ENCODE results near the gene GKN2. TPM values are rescaled to one million over a fixed set of nuclear protein-coding genes. Genes with fewer than 3 reads are reported as not detected.

Gene GKN2
- polyA plus RNA-seq, 3 donors: not detected

GRCh38 chr2:68951899-68952298 lies 794 bp downstream of the GKN2 start:
- peaks cover 8% of the 10 kb centered on the region for H3K4me1 Mint-ChIP-seq
- Histone ChIP-seq H3K27ac (ENCODE audit: low read depth in 1 of 2, low read length in 2 of 2) (no peak overlapping the region), H4K20me1 (ENCODE audit: insufficient read depth, low read length) (no peaks in the 10 kb centered on the region), H3K4me2 (replicated peaks; ENCODE audit: extremely low read depth, low read length, poor library complexity, severe bottlenecking) (no peak overlapping the region), H3K36me3 (replicated peaks in 1 of 2; ENCODE audit: control insufficient read depth in 1 of 2, insufficient read depth in 2 of 2, low read length in 2 of 2) (no peaks in the 10 kb centered on the region), H3K9me3 (replicated peaks in 1 of 2; ENCODE audit: control insufficient read depth in 1 of 2, insufficient read depth in 1 of 2, low read length in 2 of 2) (no peaks in the 10 kb centered on the region), H3K4me3 (replicated peaks in 1 of 3; ENCODE audit: low read depth in 2 of 3, low read length in 3 of 3) (no peak overlapping the region), H3K4me1 (ENCODE audit: control insufficient read depth in 1 of 2, insufficient read depth in 2 of 2, low read length in 2 of 2) (peaks cover 6 to 9% of the 10 kb centered on the region in 2 donors), H3K27me3 (ENCODE audit: control insufficient read depth in 2 of 2, insufficient read depth in 2 of 2, low read length in 2 of 2) (no peaks in the 10 kb centered on the region), H3K79me2 (ENCODE audit: insufficient read depth, low read length) (no peaks in the 10 kb centered on the region), H3K9ac (ENCODE audit: insufficient read depth, low read length, poor library complexity, severe bottlenecking) (no peak overlapping the region), H2AFZ (ENCODE audit: insufficient read depth, low read depth, low read length, poor library complexity, severe bottlenecking) (no peak overlapping the region)
- DNase-seq: no peak
- no peak overlapping the region for H3K4me3 Mint-ChIP-seq
- intact Hi-C loops (cut with micrococcal nuclease): no loop called here
- WGBS (ENCODE audit: insufficient coverage): 100% methylated on average over 2 of the region's 4 CpGs
- TF ChIP-seq CTCF (IDR thresholded peaks at IDR 0.05): no peak
- H3K36me3 Mint-ChIP-seq: no peaks in the 10 kb centered on the region
- peaks cover 0 to 2% (median 0%) of the 10 kb centered on the region in 3 donors for H3K27me3 Mint-ChIP-seq (ENCODE audit: low read depth in 3 of 3)
- H3K9me3 Mint-ChIP-seq: peaks cover 0 to 3% (median 0%) of the 10 kb centered on the region in 7 donors
- H3K27ac Mint-ChIP-seq: no peak overlapping the region

GRCh38 chr2:68948710-68949109 lies 4.0 kb downstream of the GKN2 start:
- TF ChIP-seq CTCF (IDR thresholded peaks at IDR 0.05): no peak

More at GRCh38 chr2:68948710-68949109, 4.0 kb downstream of the GKN2 start:
- no CpG with 5 or more reads among the region's 1 CpG for WGBS (ENCODE audit: insufficient coverage)
- Mint-ChIP-seq H3K36me3 (no peaks in the 10 kb centered on the region), H3K27me3 (ENCODE audit: low read depth in 3 of 3) (peaks cover 0 to 2% (median 0%) of the 10 kb centered on the region in 3 donors), H3K27ac (peak overlapping the region in 3 of 7 donors; percentile 6 to 45 (median 43)), H3K4me1 (peaks cover 8% of the 10 kb centered on the region), H3K9me3 (peaks cover 0 to 5% (median 3%) of the 10 kb centered on the region in 7 donors), H3K4me3 (no peak overlapping the region)
- Histone ChIP-seq H3K4me1 (ENCODE audit: control insufficient read depth in 1 of 2, insufficient read depth in 2 of 2, low read length in 2 of 2) (peaks cover 6 to 9% of the 10 kb centered on the region in 2 donors), H3K36me3 (replicated peaks in 1 of 2; ENCODE audit: control insufficient read depth in 1 of 2, insufficient read depth in 2 of 2, low read length in 2 of 2) (no peaks in the 10 kb centered on the region), H4K20me1 (ENCODE audit: insufficient read depth, low read length) (no peaks in the 10 kb centered on the region), H3K79me2 (ENCODE audit: insufficient read depth, low read length) (no peaks in the 10 kb centered on the region), H3K27ac (ENCODE audit: low read depth in 1 of 2, low read length in 2 of 2) (no peak overlapping the region), H3K4me3 (replicated peaks in 1 of 3; ENCODE audit: low read depth in 2 of 3, low read length in 3 of 3) (no peak overlapping the region), H3K9me3 (replicated peaks in 1 of 2; ENCODE audit: control insufficient read depth in 1 of 2, insufficient read depth in 1 of 2, low read length in 2 of 2) (peaks cover 0 to 3% of the 10 kb centered on the region in 2 donors), H3K27me3 (ENCODE audit: control insufficient read depth in 2 of 2, insufficient read depth in 2 of 2, low read length in 2 of 2) (no peaks in the 10 kb centered on the region), H2AFZ (ENCODE audit: insufficient read depth, low read depth, low read length, poor library complexity, severe bottlenecking) (no peak overlapping the region), H3K9ac (ENCODE audit: insufficient read depth, low read length, poor library complexity, severe bottlenecking) (no peak overlapping the region), H3K4me2 (replicated peaks; ENCODE audit: extremely low read depth, low read length, poor library complexity, severe bottlenecking) (no peak overlapping the region)
- intact Hi-C loops (cut with micrococcal nuclease): no loop called here
- DNase-seq: peak; percentile 2 to 39 (median 5)
